ENCODE data around the gene PCSK2.

Gene PCSK2

DNA sequence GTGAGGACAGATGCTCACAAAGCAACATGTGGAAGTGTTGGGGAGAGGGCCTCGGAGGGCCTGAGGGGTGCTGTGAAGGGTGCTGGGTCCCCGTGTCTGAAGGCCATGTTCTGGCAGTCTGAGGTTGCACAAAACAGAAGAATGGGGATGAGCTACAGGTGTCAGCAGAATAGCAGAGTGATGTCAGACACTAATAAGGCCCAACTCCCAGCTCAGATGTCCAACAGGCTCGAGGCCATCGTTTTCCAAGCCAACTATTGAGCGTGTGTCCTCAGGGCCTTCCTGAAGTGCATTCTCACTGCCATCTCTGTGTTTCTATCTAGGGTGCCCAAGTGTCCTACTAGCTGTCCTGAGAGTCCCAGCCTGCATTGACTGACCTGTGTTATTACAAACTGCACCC lies 296.5 kb downstream of the PCSK2 start:
- in situ Hi-C loops (cut with MboI; ENCODE audit: low sequenced_read_pairs) = loop anchor here (25.0 kb wide), 1 partner anchor 364 kb away; no protein-coding TSS in a partner anchor

- in situ Hi-C loops (cut with MboI; ENCODE audit: low sequenced_read_pairs) = loop anchor here (25.0 kb wide), 1 partner anchor 363 kb away; no protein-coding TSS in a partner anchor
Observed at GRCh38 chr20:17524560-17524959, 297.7 kb downstream of the PCSK2 start.

DNA sequence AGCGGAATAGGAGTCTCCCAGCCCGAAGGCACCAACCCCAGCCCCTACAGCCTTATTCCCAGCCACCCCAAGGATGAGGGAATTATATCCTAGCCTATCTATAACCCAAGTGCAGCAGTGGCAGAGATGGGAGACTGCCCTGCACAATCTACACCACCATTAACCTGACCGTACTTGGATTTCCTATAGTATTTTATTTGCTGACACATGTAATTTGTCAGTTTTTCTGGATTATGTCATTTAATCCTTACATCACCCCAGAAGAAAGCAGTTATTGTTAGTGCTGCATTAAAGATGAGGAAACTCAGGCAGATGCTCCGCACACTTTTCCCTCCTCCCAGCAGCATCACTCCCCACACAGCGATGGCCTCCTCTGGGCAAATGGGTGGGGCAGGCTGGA lies 298.3 kb downstream of the PCSK2 start:
- in situ Hi-C loops (cut with MboI; ENCODE audit: low sequenced_read_pairs) = no loop called here

GRCh38 chr20:17525650-17526049 lies 298.8 kb downstream of the PCSK2 start:
- in situ Hi-C loops (cut with MboI; ENCODE audit: low sequenced_read_pairs) = no loop called here

- in situ Hi-C loops (cut with MboI; ENCODE audit: low sequenced_read_pairs) = no loop called here
Observed at GRCh38 chr20:17529586-17529985, 302.7 kb downstream of the PCSK2 start.

DNA sequence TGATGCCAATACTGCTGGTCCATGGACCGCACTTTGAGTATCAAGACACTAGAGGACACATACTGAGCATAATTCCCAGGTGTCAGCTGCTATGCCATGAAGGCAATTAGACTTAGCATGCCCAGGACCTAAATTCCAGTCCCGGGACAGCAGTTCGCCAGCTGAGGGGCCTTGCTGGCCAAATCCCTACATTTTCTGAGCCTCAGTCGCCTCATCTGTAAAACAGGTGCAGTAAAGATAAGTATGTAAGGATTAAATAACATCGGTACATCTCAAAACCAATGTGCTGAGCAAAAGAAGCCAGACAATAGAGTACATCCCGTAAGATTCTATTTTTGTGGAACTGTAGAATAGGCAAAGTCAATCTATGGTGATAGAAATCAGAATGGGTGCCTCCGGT lies 303.3 kb downstream of the PCSK2 start:
- in situ Hi-C loops (cut with MboI; ENCODE audit: low sequenced_read_pairs) = no loop called here

DNA sequence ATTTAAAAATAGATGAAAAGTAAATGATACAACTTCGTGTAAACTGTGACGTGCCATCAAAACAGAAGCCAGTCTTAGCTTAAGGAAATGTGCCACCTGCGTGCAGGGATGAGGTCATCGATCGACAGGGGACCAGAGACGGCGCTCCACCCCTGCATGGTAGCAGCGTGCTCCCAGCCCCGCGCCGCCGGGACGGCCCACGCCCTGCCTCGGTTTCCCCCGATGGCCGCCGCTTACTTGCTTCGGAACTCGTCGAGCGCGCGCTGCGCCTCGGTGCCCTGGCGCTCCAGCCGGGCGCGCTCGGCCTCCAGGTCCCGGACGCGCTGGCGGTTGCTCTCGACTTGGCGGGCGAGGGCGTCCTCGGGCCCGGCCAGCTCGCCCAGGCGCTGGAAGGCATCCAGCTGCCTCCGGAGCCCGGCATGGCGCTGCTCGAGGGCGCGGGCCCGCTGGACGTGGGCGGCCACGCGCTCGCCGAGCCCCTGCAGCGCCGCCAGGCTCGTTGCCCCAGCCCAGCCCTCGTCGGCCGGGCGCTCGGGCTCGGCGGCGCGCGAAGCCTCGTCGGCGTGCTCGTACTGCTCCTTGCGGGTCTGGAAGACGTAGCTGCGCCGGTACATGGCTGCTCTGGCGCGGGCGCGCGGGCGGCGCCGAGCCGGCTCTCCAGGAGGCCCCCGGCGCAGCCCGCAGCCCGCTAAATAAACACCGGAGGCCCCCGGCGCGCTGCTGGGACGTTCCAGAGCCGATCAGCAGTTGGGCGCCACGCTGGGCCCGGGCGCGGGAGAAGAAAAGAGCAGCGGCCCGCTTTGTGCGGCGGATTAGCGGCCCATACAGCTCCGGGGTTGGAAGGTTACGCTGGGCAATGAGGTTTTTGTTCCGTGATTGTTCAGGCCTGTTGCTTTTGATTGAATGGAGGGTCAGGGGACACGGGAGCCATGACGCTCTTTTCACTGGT lies 304.1 kb downstream of the PCSK2 start, which contains the start of gene BFSP1:
Gene BFSP1 (minus strand): TSS at position 664 of the 949 bp plus-strand sequence. CDS start 50 bp downstream, at position 614.
- in situ Hi-C loops (cut with MboI; ENCODE audit: low sequenced_read_pairs) = no loop called here

DNA sequence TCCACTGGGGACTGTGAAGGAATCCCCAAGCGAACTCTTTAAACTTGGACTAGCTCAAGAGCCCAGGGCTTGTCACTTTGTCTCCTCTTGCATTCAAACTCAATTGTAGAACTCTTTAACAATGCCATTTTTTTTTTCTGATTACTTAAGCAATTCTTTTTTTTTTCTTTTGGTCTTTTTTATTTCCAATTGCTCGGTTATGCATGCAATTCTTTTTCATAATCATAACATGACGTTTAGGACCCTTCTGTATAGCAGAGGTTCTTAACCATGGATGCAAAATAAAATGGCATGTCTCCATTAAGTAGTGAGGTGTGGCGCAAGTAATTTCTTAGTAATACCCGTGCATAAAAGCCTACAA lies 304.8 kb downstream of the PCSK2 start:
- in situ Hi-C loops (cut with MboI; ENCODE audit: low sequenced_read_pairs) = no loop called here

- in situ Hi-C loops (cut with MboI; ENCODE audit: low sequenced_read_pairs) = no loop called here
Observed at GRCh38 chr20:17533396-17533795, 306.6 kb downstream of the PCSK2 start.

DNA sequence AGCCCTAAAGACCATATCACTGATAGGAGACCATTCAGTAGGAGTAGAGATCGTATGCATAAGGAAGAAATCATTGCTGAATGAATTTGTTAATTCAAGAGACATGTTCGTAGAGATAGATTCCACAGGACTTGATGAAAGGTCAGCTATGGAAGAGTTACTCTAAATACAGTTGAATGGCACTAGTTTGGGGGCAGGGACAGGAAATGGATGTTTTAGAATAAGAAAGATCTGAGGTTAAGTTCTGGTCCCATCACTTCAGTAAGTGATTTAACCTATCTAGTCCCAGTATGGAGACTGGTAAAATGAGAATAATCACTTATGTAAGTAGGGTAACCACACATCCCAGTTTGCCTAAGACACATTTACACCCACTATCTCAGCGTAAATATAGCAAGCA lies 307.2 kb downstream of the PCSK2 start:
- in situ Hi-C loops (cut with MboI; ENCODE audit: low sequenced_read_pairs) = no loop called here
